Ishikawa (cell line): Measurements from ENCODE around the gene TRAIP.

ENCODE experiments used
- CEBPB ChIP-seq: IDR thresholded peaks from 2 replicates; pipeline ENCODE4 v1.6.1; 2012
- EGR1 ChIP-seq: IDR thresholded peaks from 2 replicates; pipeline ENCODE4 v1.6.1; 2012
- EP300 ChIP-seq: IDR thresholded peaks from 2 replicates; pipeline ENCODE4 v1.6.1; 2012; ENCODE audit warnings: borderline replicate concordance
- NFIC ChIP-seq: IDR thresholded peaks from 2 replicates; pipeline ENCODE4 v1.6.1; 2012
- RAD21 ChIP-seq: IDR thresholded peaks from 2 replicates; pipeline ENCODE4 v1.6.1; 2012; ENCODE audit warnings: low read depth
- REST ChIP-seq: IDR thresholded peaks from 2 replicates; pipeline ENCODE4 v1.6.1; 2012; ENCODE audit warnings: low read depth, mild to moderate bottlenecking
- TAF1 ChIP-seq: IDR thresholded peaks from 2 replicates; pipeline ENCODE4 v1.6.1; 2012; ENCODE audit warnings: low read depth, mild to moderate bottlenecking
- TEAD4 ChIP-seq: IDR thresholded peaks from 2 replicates; pipeline ENCODE4 v1.6.1; 2012
- TF ChIP-seq, protein P1 (sequence below): IDR thresholded peaks from 2 replicates; pipeline ENCODE4 v1.6.1; 2012

DNA sequence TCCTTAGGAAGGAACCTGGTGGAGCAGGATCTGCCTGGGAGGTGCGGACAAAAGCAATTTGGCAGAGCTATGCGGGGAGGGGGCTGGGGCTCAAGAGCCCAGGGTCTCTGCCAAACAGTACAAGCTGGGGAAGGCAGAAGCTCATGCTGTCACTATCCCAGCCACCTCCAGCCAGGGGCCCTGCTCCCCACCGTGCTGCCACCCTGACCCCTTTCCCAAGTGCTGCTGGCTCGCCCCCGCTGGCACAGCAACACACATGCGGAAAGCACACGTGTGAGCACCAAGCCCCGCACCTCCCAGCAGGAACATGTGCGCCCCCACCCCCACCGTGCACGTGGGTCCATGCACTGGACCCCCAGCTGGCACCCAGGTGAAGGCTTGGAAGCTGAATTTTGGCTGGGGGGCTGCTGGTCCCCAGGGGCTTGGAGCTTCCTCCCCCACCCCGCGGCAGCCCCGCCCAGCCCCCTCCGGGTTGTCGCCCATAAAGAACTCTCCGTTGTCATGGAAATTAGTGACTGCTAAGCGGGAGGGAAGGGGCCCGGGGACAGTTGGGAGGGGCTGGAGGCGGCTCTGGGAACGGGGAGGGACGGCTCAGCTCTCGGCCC, 12.6 kb upstream of the TRAIP start:
- TF ChIP-seq, protein P1, sequence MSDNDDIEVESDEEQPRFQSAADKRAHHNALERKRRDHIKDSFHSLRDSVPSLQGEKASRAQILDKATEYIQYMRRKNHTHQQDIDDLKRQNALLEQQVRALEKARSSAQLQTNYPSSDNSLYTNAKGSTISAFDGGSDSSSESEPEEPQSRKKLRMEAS: no peak
- TF ChIP-seq TEAD4 (no peak), CEBPB (no peak), REST (no peak), EP300 (no peak), TAF1 (no peak), RAD21 (no peak), EGR1 (no peak), NFIC (no peak)
